ENCODE results near the gene OMP.

DNA sequence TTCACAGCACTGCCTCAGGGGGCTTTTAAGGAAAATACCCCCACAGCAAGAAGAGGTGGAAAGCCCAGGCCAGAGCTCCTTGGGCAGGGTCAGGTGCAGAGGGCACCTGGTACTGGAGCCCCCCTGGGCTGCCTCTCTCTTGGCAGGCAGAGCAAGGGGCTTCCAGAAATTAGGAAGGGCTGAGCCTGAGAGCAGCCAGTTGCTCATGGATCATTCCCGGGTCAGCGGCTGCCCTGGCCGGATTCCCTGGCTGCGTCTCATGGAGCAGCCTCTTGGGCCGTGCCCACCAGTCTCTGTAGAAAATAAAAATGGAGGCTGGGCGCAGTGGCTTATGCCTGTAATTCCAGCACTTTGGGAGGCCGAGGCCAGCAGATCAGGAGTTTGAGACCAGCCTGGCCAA, 10.3 kb upstream of the OMP start:
- no peak for TF ChIP-seq EZH2 (IDR thresholded peaks at IDR 0.05; ENCODE audit: borderline replicate concordance, insufficient read depth, low read length, poor library complexity, severe bottlenecking)
- TF ChIP-seq, protein P1, sequence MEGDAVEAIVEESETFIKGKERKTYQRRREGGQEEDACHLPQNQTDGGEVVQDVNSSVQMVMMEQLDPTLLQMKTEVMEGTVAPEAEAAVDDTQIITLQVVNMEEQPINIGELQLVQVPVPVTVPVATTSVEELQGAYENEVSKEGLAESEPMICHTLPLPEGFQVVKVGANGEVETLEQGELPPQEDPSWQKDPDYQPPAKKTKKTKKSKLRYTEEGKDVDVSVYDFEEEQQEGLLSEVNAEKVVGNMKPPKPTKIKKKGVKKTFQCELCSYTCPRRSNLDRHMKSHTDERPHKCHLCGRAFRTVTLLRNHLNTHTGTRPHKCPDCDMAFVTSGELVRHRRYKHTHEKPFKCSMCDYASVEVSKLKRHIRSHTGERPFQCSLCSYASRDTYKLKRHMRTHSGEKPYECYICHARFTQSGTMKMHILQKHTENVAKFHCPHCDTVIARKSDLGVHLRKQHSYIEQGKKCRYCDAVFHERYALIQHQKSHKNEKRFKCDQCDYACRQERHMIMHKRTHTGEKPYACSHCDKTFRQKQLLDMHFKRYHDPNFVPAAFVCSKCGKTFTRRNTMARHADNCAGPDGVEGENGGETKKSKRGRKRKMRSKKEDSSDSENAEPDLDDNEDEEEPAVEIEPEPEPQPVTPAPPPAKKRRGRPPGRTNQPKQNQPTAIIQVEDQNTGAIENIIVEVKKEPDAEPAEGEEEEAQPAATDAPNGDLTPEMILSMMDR (IDR thresholded peaks at IDR 0.05; ENCODE audit: poor library complexity, severe bottlenecking), result no peak
